ENCODE data around the gene PTPA. TPM values are rescaled to one million over a fixed set of nuclear protein-coding genes. Genes with fewer than 3 reads are reported as not detected.
"Not testable (repeated sequence)": the region's sequence is repeated elsewhere in the genome, so short reads cannot be mapped to it uniquely, and the experiment has no call there.

The PTPA gene
- total RNA-seq, 4 donors from 2014 or later: 59.1 to 108 (median 83.8) TPM

GRCh38 chr9:129126749-129127618 lies 15.8 kb downstream of the PTPA start:
- 81% methylated on average over 9 of the region's 10 CpGs for WGBS
- Histone ChIP-seq H3K27me3 (no peaks in the 10 kb centered on the region), H3K9me3 (no peaks in the 10 kb centered on the region), H3K36me3 (peaks cover 45% of the 10 kb centered on the region), H3K27ac (peak overlapping the region; percentile 20), H3K4me3 (no peak overlapping the region), H3K4me1 (peaks cover 9% of the 10 kb centered on the region)
- no peak for TF ChIP-seq POLR2AphosphoS5 (IDR thresholded peaks at IDR 0.05)
- no peak for TF ChIP-seq CTCF (IDR thresholded peaks at IDR 0.05)
- TF ChIP-seq POLR2A (IDR thresholded peaks at IDR 0.05): no peak
- no peak for TF ChIP-seq EP300 (IDR thresholded peaks at IDR 0.05)
- no peak for DNase-seq (ENCODE audit: low spot score in 2 of 2)

GRCh38 chr9:129128689-129129088 lies 17.5 kb downstream of the PTPA start:
- Histone ChIP-seq H3K36me3 (peaks cover 46% of the 10 kb centered on the region), H3K9me3 (no peaks in the 10 kb centered on the region), H3K4me1 (peaks cover 10% of the 10 kb centered on the region), H3K27ac (no peak overlapping the region), H3K4me3 (no peak overlapping the region), H3K27me3 (no peaks in the 10 kb centered on the region)
- DNase-seq (ENCODE audit: low spot score in 2 of 2): no peak
- no peak for TF ChIP-seq CTCF (IDR thresholded peaks at IDR 0.05)
- no peak for TF ChIP-seq POLR2AphosphoS5 (IDR thresholded peaks at IDR 0.05)
- TF ChIP-seq POLR2A (IDR thresholded peaks at IDR 0.05): no peak
- TF ChIP-seq EP300 (IDR thresholded peaks at IDR 0.05): no peak
- WGBS: 79% methylated on average over 5 of the region's 5 CpGs

GRCh38 chr9:129130271-129130670 lies 19.1 kb downstream of the PTPA start:
- not testable (repeated sequence) for DNase-seq (ENCODE audit: low spot score in 2 of 2); H3K4me1 ChIP-seq; H3K27ac ChIP-seq; H3K4me3 ChIP-seq; H3K9me3 ChIP-seq; H3K27me3 ChIP-seq
- 88% methylated on average over 7 of the region's 7 CpGs for WGBS
- H3K36me3 ChIP-seq: peaks cover 50% of the 10 kb centered on the region

- Histone ChIP-seq H3K27me3 (no peaks in the 10 kb centered on the region), H3K36me3 (peaks cover 52% of the 10 kb centered on the region), H3K4me3 (no peak overlapping the region), H3K4me1 (peaks cover 10% of the 10 kb centered on the region), H3K27ac (no peak overlapping the region), H3K9me3 (no peaks in the 10 kb centered on the region)
- DNase-seq (ENCODE audit: low spot score in 2 of 2): no peak
- 76% methylated on average over 3 of the region's 3 CpGs for WGBS
- TF ChIP-seq EP300 (IDR thresholded peaks at IDR 0.05) (no peak), POLR2A (IDR thresholded peaks at IDR 0.05) (no peak), POLR2AphosphoS5 (IDR thresholded peaks at IDR 0.05) (no peak), CTCF (IDR thresholded peaks at IDR 0.05) (no peak)
Measured at GRCh38 chr9:129130791-129131190, 19.6 kb downstream of the PTPA start.

- Histone ChIP-seq H3K4me3 (no peak overlapping the region), H3K27ac (no peak overlapping the region), H3K4me1 (peaks cover 10% of the 10 kb centered on the region), H3K36me3 (peaks cover 56% of the 10 kb centered on the region), H3K9me3 (no peaks in the 10 kb centered on the region), H3K27me3 (no peaks in the 10 kb centered on the region)
- peak; percentile 88 to 92 for DNase-seq (ENCODE audit: low spot score in 2 of 2)
- TF ChIP-seq CTCF (IDR thresholded peaks at IDR 0.05) (peak; percentile 96 to 98), POLR2A (IDR thresholded peaks at IDR 0.05) (no peak)
- 29% methylated on average over 6 of the region's 13 CpGs for WGBS
Measured at GRCh38 chr9:129131300-129132145, 20.3 kb downstream of the PTPA start.
